ENCODE measurements around the gene SUN3. TPM values are rescaled to one million over a fixed set of nuclear protein-coding genes. Genes with fewer than 3 reads are reported as not detected.

Gene SUN3
- total RNA-seq, 2 experiments from 2014 or later: 0.95 TPM; not detected in 1

- ChIA-PET CTCF (interaction anchor here (1.0 to 3.2 kb wide), 3 partner anchors 9 to 130 kb away, joined by 4 to 18 read pairs (median 13); no protein-coding TSS in a partner anchor), POLR2A (interaction anchor here (2.6 kb wide), 1 partner anchor 11 kb away, joined by 12 read pairs; no protein-coding TSS in a partner anchor)
- peak overlapping the region; percentile 85 for H3K4me3 Mint-ChIP-seq
- peak overlapping the region; percentile 97 for H3K27ac Mint-ChIP-seq
- TF ChIP-seq, protein P1, sequence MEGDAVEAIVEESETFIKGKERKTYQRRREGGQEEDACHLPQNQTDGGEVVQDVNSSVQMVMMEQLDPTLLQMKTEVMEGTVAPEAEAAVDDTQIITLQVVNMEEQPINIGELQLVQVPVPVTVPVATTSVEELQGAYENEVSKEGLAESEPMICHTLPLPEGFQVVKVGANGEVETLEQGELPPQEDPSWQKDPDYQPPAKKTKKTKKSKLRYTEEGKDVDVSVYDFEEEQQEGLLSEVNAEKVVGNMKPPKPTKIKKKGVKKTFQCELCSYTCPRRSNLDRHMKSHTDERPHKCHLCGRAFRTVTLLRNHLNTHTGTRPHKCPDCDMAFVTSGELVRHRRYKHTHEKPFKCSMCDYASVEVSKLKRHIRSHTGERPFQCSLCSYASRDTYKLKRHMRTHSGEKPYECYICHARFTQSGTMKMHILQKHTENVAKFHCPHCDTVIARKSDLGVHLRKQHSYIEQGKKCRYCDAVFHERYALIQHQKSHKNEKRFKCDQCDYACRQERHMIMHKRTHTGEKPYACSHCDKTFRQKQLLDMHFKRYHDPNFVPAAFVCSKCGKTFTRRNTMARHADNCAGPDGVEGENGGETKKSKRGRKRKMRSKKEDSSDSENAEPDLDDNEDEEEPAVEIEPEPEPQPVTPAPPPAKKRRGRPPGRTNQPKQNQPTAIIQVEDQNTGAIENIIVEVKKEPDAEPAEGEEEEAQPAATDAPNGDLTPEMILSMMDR (IDR thresholded peaks at IDR 0.05): no peak
- no peaks in the 10 kb centered on the region for H3K27me3 Mint-ChIP-seq
- H3K9me3 Mint-ChIP-seq: peaks cover 2% of the 10 kb centered on the region
- intact Hi-C loops (cut with micrococcal nuclease): loop anchor here (1.0 kb wide), 1 partner anchor 105 kb away; no protein-coding TSS in a partner anchor
- peaks cover 22% of the 10 kb centered on the region for H3K4me1 Mint-ChIP-seq (ENCODE audit: low read depth)
- no peak for DNase-seq
- H3K36me3 Mint-ChIP-seq (ENCODE audit: low read depth): peaks cover 30% of the 10 kb centered on the region
- no peak for ATAC-seq
Observed at GRCh38 chr7:47979832-47980181, 49.1 kb downstream of the SUN3 start.

DNA sequence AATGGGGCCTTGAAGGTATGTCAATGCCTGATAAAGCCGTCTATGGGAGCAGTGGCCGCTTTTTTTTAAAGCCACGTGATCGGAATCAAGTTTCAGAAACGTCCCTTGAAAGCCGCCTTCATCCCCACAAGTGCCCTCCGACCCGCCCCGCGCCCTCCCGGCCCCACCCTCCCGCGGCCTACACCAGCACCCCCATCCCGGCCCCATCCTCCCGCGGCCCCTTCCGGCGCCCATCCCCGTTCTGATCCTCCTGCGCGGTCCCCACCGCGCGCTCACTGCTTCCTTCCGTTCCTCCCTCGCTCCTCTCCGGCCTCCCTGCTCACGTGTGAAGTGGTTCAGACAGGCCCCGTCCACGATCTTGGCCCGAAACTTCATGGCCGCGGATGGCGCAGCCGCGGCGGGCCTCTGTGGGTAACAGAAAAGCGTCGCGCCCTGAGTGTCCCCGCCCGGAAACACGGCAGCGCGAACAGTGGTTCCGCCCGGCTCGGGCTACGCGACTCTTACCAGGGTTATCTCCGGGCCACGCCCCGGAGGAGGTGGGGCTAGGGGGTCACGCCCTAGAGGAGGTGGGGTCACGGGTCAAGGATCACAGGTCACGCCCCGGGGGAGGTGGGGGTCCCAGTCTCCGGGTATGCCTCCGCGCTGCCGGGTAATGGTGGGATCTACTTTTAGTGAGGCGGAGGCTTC lies 49.6 kb downstream of the SUN3 start, which contains the start of gene HUS1:
Gene HUS1 (minus strand): TSS at position 471 of the 687 bp plus-strand sequence. CDS start 96 bp downstream, at position 375.
- ChIA-PET POLR2A (interaction anchor here (1.6 to 2.6 kb wide), 4 partner anchors 10 to 131 kb away, joined by 5 to 12 read pairs (median 8); no protein-coding TSS in a partner anchor), CTCF (interaction anchor here (1.0 to 3.2 kb wide), 7 partner anchors 9 to 131 kb away, joined by 3 to 18 read pairs (median 4); no protein-coding TSS in a partner anchor)
- peaks cover 26% of the 10 kb centered on the region for H3K4me1 Mint-ChIP-seq (ENCODE audit: low read depth)
- H3K27ac Mint-ChIP-seq: peak within 1 kb of the TSS; percentile 97
- DNase-seq: peak; percentile 94
- H3K4me3 Mint-ChIP-seq: peak within 1 kb of the TSS; percentile 85
- H3K27me3 Mint-ChIP-seq: no peaks in the 10 kb centered on the region
- peaks cover 33% of the 10 kb centered on the region for H3K36me3 Mint-ChIP-seq (ENCODE audit: low read depth)
- TF ChIP-seq, protein P1 (IDR thresholded peaks at IDR 0.05): no peak
- intact Hi-C loops (cut with micrococcal nuclease): loop anchor here (1.0 kb wide), 1 partner anchor 106 kb away; no protein-coding TSS in a partner anchor
- peaks cover 2% of the 10 kb centered on the region for H3K9me3 Mint-ChIP-seq
- ATAC-seq: peak; percentile 98

DNA sequence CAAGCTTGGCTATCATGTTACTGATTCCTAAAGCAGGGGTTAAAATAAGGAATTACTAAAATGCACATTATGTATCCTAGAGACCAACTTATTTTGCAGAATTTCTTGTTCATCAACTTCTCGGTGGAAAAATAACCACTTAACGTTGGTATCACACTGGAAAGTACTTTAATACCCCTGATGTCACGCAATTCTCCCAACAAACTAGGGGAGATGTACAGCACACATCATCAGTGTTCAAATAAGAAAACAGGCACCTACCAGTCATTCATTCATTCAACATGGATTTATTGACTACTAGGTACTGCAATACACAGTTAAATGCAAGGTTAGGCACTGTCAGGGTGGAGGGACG lies 50.1 kb downstream of the SUN3 start:
- peak overlapping the region; percentile 97 for H3K27ac Mint-ChIP-seq
- peaks cover 35% of the 10 kb centered on the region for H3K36me3 Mint-ChIP-seq (ENCODE audit: low read depth)
- H3K27me3 Mint-ChIP-seq: no peaks in the 10 kb centered on the region
- ChIA-PET CTCF (interaction anchor here (1.1 to 3.2 kb wide), 9 partner anchors 10 to 131 kb away, joined by 3 to 18 read pairs (median 4); no protein-coding TSS in a partner anchor), POLR2A (interaction anchor here (0.8 to 2.6 kb wide), 8 partner anchors 10 to 131 kb away, joined by 3 to 12 read pairs (median 5); no protein-coding TSS in a partner anchor)
- peaks cover 31% of the 10 kb centered on the region for H3K4me1 Mint-ChIP-seq (ENCODE audit: low read depth)
- TF ChIP-seq, protein P1 (IDR thresholded peaks at IDR 0.05): no peak
- ATAC-seq: no peak
- DNase-seq: no peak
- H3K4me3 Mint-ChIP-seq: peak overlapping the region; percentile 85
- peaks cover 2% of the 10 kb centered on the region for H3K9me3 Mint-ChIP-seq
- intact Hi-C loops (cut with micrococcal nuclease): loop anchor here (1.0 kb wide), 1 partner anchor 107 kb away; no protein-coding TSS in a partner anchor

DNA sequence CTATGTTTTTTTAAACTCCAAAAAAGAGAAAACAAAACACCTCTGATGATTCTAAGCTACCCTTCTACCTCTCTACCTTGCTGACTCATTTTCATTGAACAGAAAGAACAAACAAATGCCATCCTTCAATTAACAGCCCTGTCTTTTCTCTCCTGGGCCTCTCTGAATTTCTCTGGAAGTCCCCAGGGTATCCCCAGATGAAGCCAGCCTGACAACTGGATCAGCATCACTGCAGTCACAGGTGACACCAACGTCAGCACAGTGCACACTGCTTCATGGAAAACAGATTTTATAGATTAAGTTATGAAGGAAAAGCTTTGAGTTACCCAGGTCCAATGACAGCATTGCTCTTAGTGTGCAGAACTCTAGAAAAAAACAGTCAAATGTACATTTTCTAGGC lies 55.2 kb downstream of the SUN3 start:
- intact Hi-C loops (cut with micrococcal nuclease): no loop called here
- TF ChIP-seq, protein P1 (IDR thresholded peaks at IDR 0.05): no peak
- POLR2A ChIA-PET: interaction anchor here (1.0 to 1.8 kb wide), 6 partner anchors 9 to 136 kb away, joined by 3 to 9 read pairs (median 4); partner anchors contain the start of gene UPP1
- DNase-seq: peak; percentile 41
- peak; percentile 45 for ATAC-seq
- Mint-ChIP-seq H3K4me1 (ENCODE audit: low read depth) (peaks cover 50% of the 10 kb centered on the region), H3K9me3 (no peaks in the 10 kb centered on the region), H3K36me3 (ENCODE audit: low read depth) (peaks cover 64% of the 10 kb centered on the region), H3K4me3 (no peak overlapping the region), H3K27me3 (no peaks in the 10 kb centered on the region), H3K27ac (peak overlapping the region; percentile 73)
- CTCF ChIA-PET: interaction anchor here (0.8 to 3.2 kb wide), 6 partner anchors 9 to 137 kb away, joined by 3 to 13 read pairs (median 4); no protein-coding TSS in a partner anchor

Measured in activated CD8-positive, alpha-beta T cell treated with anti-CD3 and anti-CD28 coated beads for 36 hours (primary cell).